Fibroblast of skin of left biceps (primary cell): ENCODE results near the gene R3HDML.

ENCODE experiments used
- DNase-seq, 2 experiments: peaks; one replicate each; pipeline ENCODE4 v3.0.0-alpha.2; 2013; ENCODE audit warnings: low read depth in 2 of 2

R3HDML gene

GRCh38 chr20:44400671-44400969, 63.8 kb downstream of the R3HDML start:
- no peak for DNase-seq
